ENCODE measurements around the gene UNG.

Gene UNG

GRCh38 chr12:109151457-109151856, 54.1 kb downstream of the UNG start:
- H3K27me3 ChIP-seq, result peaks cover 13 to 28% (median 20%) of the 10 kb centered on the region in 11 experiments
- H3K4me1 ChIP-seq, result peaks cover 11 to 28% (median 20%) of the 10 kb centered on the region in 10 experiments; a peak in 19 of 20 replicates
- no peaks in the 10 kb centered on the region for H3K36me3 ChIP-seq
- no peak overlapping the region for H3K4me2 ChIP-seq
- no peaks in the 10 kb centered on the region for H3K9me3 ChIP-seq (replicated peaks in 1 of 11)
- H3K4me3 ChIP-seq, result no peak overlapping the region
- H3K27ac ChIP-seq, result no peak overlapping the region
- H3K9ac ChIP-seq, result no peak overlapping the region
- peaks cover 0 to 3% (median 0%) of the 10 kb centered on the region in 11 experiments; a peak in 2 of 22 replicates for H4K20me1 ChIP-seq
- TF ChIP-seq Cebpa-rat (IDR thresholded peaks at IDR 0.05), result no peak

- TF ChIP-seq Cebpa-rat (IDR thresholded peaks at IDR 0.05), result no peak
- H3K27ac ChIP-seq, result no peak overlapping the region
- peak overlapping the region; percentile 86 to 99 (median 96) for H3K4me2 ChIP-seq
- H3K4me3 ChIP-seq, result peak overlapping the region; percentile 40 to 75 (median 72); a peak in 18 of 20 replicates
- no peaks in the 10 kb centered on the region for H3K9me3 ChIP-seq (replicated peaks in 1 of 11)
- H3K9ac ChIP-seq, result peak overlapping the region in 10 of 11 experiments; percentile 24 to 60 (median 46); a peak in 10 of 22 replicates
- H3K27me3 ChIP-seq, result peaks cover 13 to 28% (median 20%) of the 10 kb centered on the region in 11 experiments
- peaks cover 0 to 3% (median 0%) of the 10 kb centered on the region in 11 experiments; a peak in 1 of 22 replicates for H4K20me1 ChIP-seq
- peaks cover 15 to 40% (median 31%) of the 10 kb centered on the region in 10 experiments; a peak in 19 of 20 replicates for H3K4me1 ChIP-seq
- no peaks in the 10 kb centered on the region for H3K36me3 ChIP-seq
Observed at GRCh38 chr12:109153821-109154441, 56.5 kb downstream of the UNG start.

- H3K4me2 ChIP-seq, result peak overlapping the region; percentile 86 to 99 (median 96)
- no peaks in the 10 kb centered on the region for H3K36me3 ChIP-seq
- peak overlapping the region; percentile 60 to 78 (median 74) for H3K9ac ChIP-seq
- peak overlapping the region in 9 of 11 experiments; percentile 25 to 61 (median 52); a peak in 12 of 22 replicates for H3K27ac ChIP-seq
- peaks cover 15 to 41% (median 31%) of the 10 kb centered on the region in 10 experiments; a peak in 19 of 20 replicates for H3K4me1 ChIP-seq
- H4K20me1 ChIP-seq, result no peaks in the 10 kb centered on the region; a peak in 1 of 22 replicates
- peaks cover 13 to 28% (median 20%) of the 10 kb centered on the region in 11 experiments for H3K27me3 ChIP-seq
- H3K9me3 ChIP-seq (replicated peaks in 1 of 11), result no peaks in the 10 kb centered on the region
- TF ChIP-seq Cebpa-rat (IDR thresholded peaks at IDR 0.05), result no peak
- peak overlapping the region; percentile 60 to 75 (median 72) for H3K4me3 ChIP-seq
Observed at GRCh38 chr12:109154451-109155438, 57.3 kb downstream of the UNG start.

- peak overlapping the region in 9 of 11 experiments; percentile 86 to 99 (median 96); a peak in 12 of 22 replicates for H3K4me2 ChIP-seq
- H3K9ac ChIP-seq, result no peak overlapping the region
- H3K27ac ChIP-seq, result no peak overlapping the region
Observed at GRCh38 chr12:109156036-109156435, 58.6 kb downstream of the UNG start.

DNA sequence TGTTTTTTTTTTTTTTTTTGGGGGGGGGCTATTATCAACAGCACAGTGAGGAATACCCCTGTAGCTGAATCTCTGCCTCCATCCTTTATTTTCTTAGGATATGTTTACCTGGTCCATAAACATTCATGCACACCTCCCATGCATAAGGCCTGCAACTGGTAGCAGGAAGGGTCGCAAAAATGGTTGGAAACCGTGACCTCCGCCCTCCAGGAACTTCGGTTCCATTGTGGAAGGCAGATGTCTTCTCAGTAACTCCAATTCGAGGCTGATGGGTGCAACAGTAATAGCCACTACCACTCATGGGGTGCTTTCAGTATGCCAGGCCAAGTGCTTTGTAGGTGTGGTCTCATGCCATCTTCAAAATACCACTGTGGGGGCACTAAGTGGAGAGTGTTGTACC, 59.2 kb downstream of the UNG start:
- Histone ChIP-seq H3K36me3 (no peaks in the 10 kb centered on the region), H3K4me3 (no peak overlapping the region), H3K4me2 (no peak overlapping the region), H3K27me3 (peaks cover 13 to 28% (median 20%) of the 10 kb centered on the region in 11 experiments), H3K27ac (no peak overlapping the region), H3K9ac (no peak overlapping the region), H4K20me1 (no peaks in the 10 kb centered on the region; a peak in 1 of 22 replicates), H3K9me3 (replicated peaks in 1 of 11) (no peaks in the 10 kb centered on the region), H3K4me1 (peaks cover 15 to 41% (median 31%) of the 10 kb centered on the region in 10 experiments; a peak in 19 of 20 replicates)
- TF ChIP-seq Cebpa-rat (IDR thresholded peaks at IDR 0.05), result no peak

More at GRCh38 chr12:109156036-109156435, 58.6 kb downstream of the UNG start:
- no peak for TF ChIP-seq Cebpa-rat (IDR thresholded peaks at IDR 0.05)
- Histone ChIP-seq H3K4me1 (peaks cover 15 to 41% (median 31%) of the 10 kb centered on the region in 10 experiments; a peak in 19 of 20 replicates), H3K9me3 (replicated peaks in 1 of 11) (no peaks in the 10 kb centered on the region), H3K36me3 (no peaks in the 10 kb centered on the region), H4K20me1 (no peaks in the 10 kb centered on the region; a peak in 1 of 22 replicates), H3K4me3 (no peak overlapping the region; a peak in 1 of 20 replicates), H3K27me3 (peaks cover 13 to 28% (median 20%) of the 10 kb centered on the region in 11 experiments)

GRCh38 chr12:109157986-109158385, 60.6 kb downstream of the UNG start:
- no peak for TF ChIP-seq Cebpa-rat (IDR thresholded peaks at IDR 0.05)
- H3K4me2 ChIP-seq, result peak overlapping the region in 9 of 11 experiments; percentile 28 to 54 (median 43); a peak in 18 of 22 replicates
- H3K27me3 ChIP-seq, result peaks cover 13 to 28% (median 20%) of the 10 kb centered on the region in 11 experiments
- H3K9me3 ChIP-seq (replicated peaks in 1 of 11), result no peaks in the 10 kb centered on the region
- peaks cover 15 to 41% (median 32%) of the 10 kb centered on the region in 10 experiments; a peak in 19 of 20 replicates for H3K4me1 ChIP-seq
- no peaks in the 10 kb centered on the region; a peak in 1 of 22 replicates for H4K20me1 ChIP-seq
- peak overlapping the region in 5 of 11 experiments; percentile 4 to 38 (median 21); a peak in 6 of 22 replicates for H3K27ac ChIP-seq
- no peak overlapping the region for H3K9ac ChIP-seq
- no peaks in the 10 kb centered on the region for H3K36me3 ChIP-seq
- H3K4me3 ChIP-seq, result no peak overlapping the region

- H3K9ac ChIP-seq, result no peak overlapping the region
Observed at GRCh38 chr12:109160433-109160832, 63.0 kb downstream of the UNG start.

More at GRCh38 chr12:109160433-109160832, 63.0 kb downstream of the UNG start:
- Histone ChIP-seq H3K27ac (no peak overlapping the region), H3K4me2 (no peak overlapping the region), H3K4me1 (peaks cover 7 to 27% (median 21%) of the 10 kb centered on the region in 10 experiments; a peak in 18 of 20 replicates), H3K36me3 (no peaks in the 10 kb centered on the region), H3K9me3 (replicated peaks in 1 of 11) (no peaks in the 10 kb centered on the region), H3K4me3 (no peak overlapping the region), H4K20me1 (no peaks in the 10 kb centered on the region), H3K27me3 (peaks cover 0 to 7% (median 3%) of the 10 kb centered on the region in 11 experiments; a peak in 6 of 22 replicates)
- no peak for TF ChIP-seq Cebpa-rat (IDR thresholded peaks at IDR 0.05)
